Aorta (tissue), 5 donors: ENCODE data around the gene CDC14A. TPM values are rescaled to one million over a fixed set of nuclear protein-coding genes. Genes with fewer than 3 reads are reported as not detected.

ENCODE experiments used
- ATAC-seq: fragments of 200-7000 bp; cut with Tn5 transposase; one replicate; pipeline ENCODE4 v1.9.1; 2022; ENCODE audit warnings: moderate library complexity; ENCODE audit not compliant: low FRiP score
- DNase-seq, 2 donors: peaks; one replicate each; pipeline ENCODE4 v3.0.0-alpha.2; 2020
- H3K27ac ChIP-seq, 2 donors: one replicate each; pipeline ENCODE4 v1.5.1; 2013; ENCODE audit warnings: low read length in 2 of 2, mild to moderate bottlenecking in 2 of 2, moderate library complexity in 2 of 2, control low read depth in 1 of 2, inconsistent platforms in 1 of 2, low read depth in 1 of 2
- H3K27me3 ChIP-seq, 2 donors: one replicate each; pipeline ENCODE4 v1.6.1; 2013; ENCODE audit warnings: control low read depth in 1 of 2, low read length in 1 of 2, mild to moderate bottlenecking in 1 of 2, moderate library complexity in 1 of 2; ENCODE audit not compliant: insufficient read depth in 2 of 2, control insufficient read depth in 1 of 2
- H3K36me3 ChIP-seq, 2 donors: one replicate each; pipeline ENCODE4 v1.6.1; 2013; ENCODE audit warnings: control low read depth in 1 of 2, low read length in 1 of 2, mild to moderate bottlenecking in 1 of 2; ENCODE audit not compliant: insufficient read depth in 2 of 2, control insufficient read depth in 1 of 2
- H3K4me1 ChIP-seq, 2 donors: one replicate each; pipeline ENCODE4 v1.6.1; 2013; ENCODE audit warnings: low read length in 2 of 2, control low read depth in 1 of 2, mild to moderate bottlenecking in 1 of 2, moderate library complexity in 1 of 2; ENCODE audit not compliant: insufficient read depth in 2 of 2, control insufficient read depth in 1 of 2
- H3K4me3 ChIP-seq, 2 donors: one replicate each; pipeline ENCODE4 v1.5.1; 2013; ENCODE audit warnings: low read length in 2 of 2, control low read depth in 1 of 2, mild to moderate bottlenecking in 1 of 2
- H3K9me3 ChIP-seq: one replicate; pipeline ENCODE4 v1.6.1; 2013; ENCODE audit warnings: mild to moderate bottlenecking, low read length; ENCODE audit not compliant: control insufficient read depth
- WGBS, 2 donors: extraction: QIAGEN DNeasy Blood & Tissue Kit; methylation state at CpG; one replicate each; pipeline ENCODE4 v1.1.7; 2013; 5-methylcytosine and 5-hydroxymethylcytosine counted together
- intact Hi-C, 2 donors: fragments of 100-400 bp; cut with DNase I; formaldehyde crosslinking; loops; one replicate each; pipeline versions ENCODE4 v1.14.2 to v1.15.0; 2022
- polyA plus RNA-seq, 2 donors: library from polyadenylated mRNA; stranded (reverse); fragments of 200-250 nt; gene quantifications; one replicate each; pipeline ENCODE4 v1.2.3, GENCODE V29; 2013
- total RNA-seq, 2 donors: library from RNA; stranded (reverse); fragmentation: NEBNext Ultra II Directional; extraction: Animal tissue kit (Norgen Biotek cat#: 25700); gene quantifications; one replicate each; pipeline ENCODE4 v1.2.1, GENCODE V29; 2021
- donor health status: healthy with polysubstance abuse.
- donor health status: Bipolar disorder and iron deficiency.
- donor health status: DM: no; HTN: no; CAD: no.
- donor health status: DM: no; HTN: no; CAD: no.
- donor health status: DM: yes; HTN: yes; CAD: no.

CDC14A gene
- total and polyA plus RNA-seq, 4 donors, result 0.88 to 14.0 (median 5.0) TPM

- no peaks in the 10 kb centered on the region for H3K4me1 ChIP-seq
- no peak for DNase-seq
- H3K36me3 ChIP-seq, result peaks cover 0 to 3% of the 10 kb centered on the region in 2 donors
- no peak overlapping the region for H3K4me3 ChIP-seq
- H3K27me3 ChIP-seq, result no peaks in the 10 kb centered on the region
- H3K9me3 ChIP-seq, result no peaks in the 10 kb centered on the region
- intact Hi-C loops, result no loop called here
- no peak for ATAC-seq
- 92 to 97% methylated on average over 5 of the region's 5 CpGs for WGBS, 2 donors
- H3K27ac ChIP-seq, result no peak overlapping the region
These were observed 170.8 kb downstream of the CDC14A start for GRCh38 chr1:100523038-100523652.

GRCh38 chr1:100524355-100524754 is 172.0 kb downstream of the CDC14A start:
- Histone ChIP-seq H3K27me3 (no peaks in the 10 kb centered on the region), H3K4me3 (no peak overlapping the region), H3K27ac (no peak overlapping the region), H3K4me1 (no peaks in the 10 kb centered on the region), H3K36me3 (peaks cover 0 to under 1% of the 10 kb centered on the region in 2 donors), H3K9me3 (no peaks in the 10 kb centered on the region)
- intact Hi-C loops, result no loop called here
- WGBS, 2 donors, result 35 to 53% methylated on average over 4 of the region's 4 CpGs
- no peak for DNase-seq
- ATAC-seq, result no peak

GRCh38 chr1:100526894-100527293 is 174.6 kb downstream of the CDC14A start:
- intact Hi-C loops, result no loop called here
- Histone ChIP-seq H3K4me3 (no peak overlapping the region), H3K9me3 (no peaks in the 10 kb centered on the region), H3K36me3 (no peaks in the 10 kb centered on the region), H3K4me1 (no peaks in the 10 kb centered on the region), H3K27ac (no peak overlapping the region), H3K27me3 (no peaks in the 10 kb centered on the region)
- 86 to 91% methylated on average over 2 of the region's 2 CpGs for WGBS, 2 donors
- no peak for DNase-seq
- no peak for ATAC-seq

GRCh38 chr1:100528871-100529270 is 176.6 kb downstream of the CDC14A start:
- H3K4me1 ChIP-seq, result no peaks in the 10 kb centered on the region
- H3K27me3 ChIP-seq, result no peaks in the 10 kb centered on the region
- no peak overlapping the region for H3K4me3 ChIP-seq
- 4 to 9% methylated on average over 2 of the region's 2 CpGs for WGBS, 2 donors
- no peak overlapping the region for H3K27ac ChIP-seq
- peak; percentile 30 for ATAC-seq
- no peaks in the 10 kb centered on the region for H3K36me3 ChIP-seq
- H3K9me3 ChIP-seq, result no peaks in the 10 kb centered on the region
- DNase-seq, result no peak
- intact Hi-C loops, result no loop called here

- no peaks in the 10 kb centered on the region for H3K36me3 ChIP-seq
These were observed 177.8 kb downstream of the CDC14A start for GRCh38 chr1:100530141-100530540.

GRCh38 chr1:100530880-100531487 is 178.7 kb downstream of the CDC14A start:
- no peaks in the 10 kb centered on the region for H3K36me3 ChIP-seq
- 59 to 65% methylated on average over 3 of the region's 3 CpGs for WGBS, 2 donors
- no peaks in the 10 kb centered on the region for H3K4me1 ChIP-seq
- no peak overlapping the region for H3K4me3 ChIP-seq
- no peaks in the 10 kb centered on the region for H3K27me3 ChIP-seq
- H3K9me3 ChIP-seq, result no peaks in the 10 kb centered on the region
- DNase-seq, result peak in 1 of 2 donors; percentile 57
- H3K27ac ChIP-seq, result no peak overlapping the region
- intact Hi-C loops, result loop anchor here in 1 of 2 donors (10.0 kb wide), 1 partner anchor 174 kb away; no protein-coding TSS in a partner anchor
- ATAC-seq, result peak; percentile 83

More at GRCh38 chr1:100530141-100530540, 177.8 kb downstream of the CDC14A start:
- Histone ChIP-seq H3K9me3 (no peaks in the 10 kb centered on the region), H3K27me3 (no peaks in the 10 kb centered on the region), H3K4me3 (no peak overlapping the region), H3K27ac (no peak overlapping the region), H3K4me1 (no peaks in the 10 kb centered on the region)
- intact Hi-C loops, result loop anchor here in 1 of 2 donors (10.0 kb wide), 1 partner anchor 175 kb away; no protein-coding TSS in a partner anchor
- DNase-seq (no peak), ATAC-seq (no peak)
- 95 to 97% methylated on average over 5 of the region's 5 CpGs for WGBS, 2 donors

- no peaks in the 10 kb centered on the region for H3K27me3 ChIP-seq
- WGBS, 2 donors, result 81 to 85% methylated on average over 7 of the region's 7 CpGs
- no peaks in the 10 kb centered on the region for H3K36me3 ChIP-seq
- DNase-seq, result no peak
- no peak overlapping the region for H3K4me3 ChIP-seq
- no peaks in the 10 kb centered on the region for H3K9me3 ChIP-seq
- no peak for ATAC-seq
- no peak overlapping the region for H3K27ac ChIP-seq
- intact Hi-C loops, result loop anchor here in 1 of 2 donors (10.0 kb wide), 1 partner anchor 172 kb away; no protein-coding TSS in a partner anchor
- H3K4me1 ChIP-seq, result no peaks in the 10 kb centered on the region
These were observed 180.3 kb downstream of the CDC14A start for GRCh38 chr1:100532645-100533044.

GRCh38 chr1:100535264-100535663 is 183.0 kb downstream of the CDC14A start:
- H3K36me3 ChIP-seq, result no peaks in the 10 kb centered on the region
- ATAC-seq (no peak), DNase-seq (no peak)
- no peaks in the 10 kb centered on the region for H3K9me3 ChIP-seq
- WGBS, 2 donors, result 60 to 89% methylated on average over 2 of the region's 2 CpGs
- no peaks in the 10 kb centered on the region for H3K4me1 ChIP-seq
- intact Hi-C loops, result loop anchor here in 1 of 2 donors (5.0 to 10.0 kb wide), 2 partner anchors 73 to 170 kb away; no protein-coding TSS in a partner anchor
- H3K27ac ChIP-seq, result no peak overlapping the region
- no peaks in the 10 kb centered on the region for H3K27me3 ChIP-seq
- no peak overlapping the region for H3K4me3 ChIP-seq

- Histone ChIP-seq H3K27ac (no peak overlapping the region), H3K4me1 (no peaks in the 10 kb centered on the region), H3K4me3 (no peak overlapping the region), H3K36me3 (no peaks in the 10 kb centered on the region), H3K27me3 (no peaks in the 10 kb centered on the region), H3K9me3 (no peaks in the 10 kb centered on the region)
- DNase-seq (no peak), ATAC-seq (no peak)
- intact Hi-C loops, result loop anchor here in 1 of 2 donors (5.0 to 10.0 kb wide), 2 partner anchors 74 to 169 kb away; no protein-coding TSS in a partner anchor
- WGBS, 2 donors, result 94% methylated on average over 3 of the region's 3 CpGs
These were observed 183.7 kb downstream of the CDC14A start for GRCh38 chr1:100536031-100536430.
